Femur (tissue), 1 donor: ENCODE results near the gene UBXN1.

Experiments
- DNase-seq: peaks from one replicate; pipeline ENCODE4 v3.0.0-alpha.2; 2017

The UBXN1 gene, protein sequence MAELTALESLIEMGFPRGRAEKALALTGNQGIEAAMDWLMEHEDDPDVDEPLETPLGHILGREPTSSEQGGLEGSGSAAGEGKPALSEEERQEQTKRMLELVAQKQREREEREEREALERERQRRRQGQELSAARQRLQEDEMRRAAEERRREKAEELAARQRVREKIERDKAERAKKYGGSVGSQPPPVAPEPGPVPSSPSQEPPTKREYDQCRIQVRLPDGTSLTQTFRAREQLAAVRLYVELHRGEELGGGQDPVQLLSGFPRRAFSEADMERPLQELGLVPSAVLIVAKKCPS

DNA sequence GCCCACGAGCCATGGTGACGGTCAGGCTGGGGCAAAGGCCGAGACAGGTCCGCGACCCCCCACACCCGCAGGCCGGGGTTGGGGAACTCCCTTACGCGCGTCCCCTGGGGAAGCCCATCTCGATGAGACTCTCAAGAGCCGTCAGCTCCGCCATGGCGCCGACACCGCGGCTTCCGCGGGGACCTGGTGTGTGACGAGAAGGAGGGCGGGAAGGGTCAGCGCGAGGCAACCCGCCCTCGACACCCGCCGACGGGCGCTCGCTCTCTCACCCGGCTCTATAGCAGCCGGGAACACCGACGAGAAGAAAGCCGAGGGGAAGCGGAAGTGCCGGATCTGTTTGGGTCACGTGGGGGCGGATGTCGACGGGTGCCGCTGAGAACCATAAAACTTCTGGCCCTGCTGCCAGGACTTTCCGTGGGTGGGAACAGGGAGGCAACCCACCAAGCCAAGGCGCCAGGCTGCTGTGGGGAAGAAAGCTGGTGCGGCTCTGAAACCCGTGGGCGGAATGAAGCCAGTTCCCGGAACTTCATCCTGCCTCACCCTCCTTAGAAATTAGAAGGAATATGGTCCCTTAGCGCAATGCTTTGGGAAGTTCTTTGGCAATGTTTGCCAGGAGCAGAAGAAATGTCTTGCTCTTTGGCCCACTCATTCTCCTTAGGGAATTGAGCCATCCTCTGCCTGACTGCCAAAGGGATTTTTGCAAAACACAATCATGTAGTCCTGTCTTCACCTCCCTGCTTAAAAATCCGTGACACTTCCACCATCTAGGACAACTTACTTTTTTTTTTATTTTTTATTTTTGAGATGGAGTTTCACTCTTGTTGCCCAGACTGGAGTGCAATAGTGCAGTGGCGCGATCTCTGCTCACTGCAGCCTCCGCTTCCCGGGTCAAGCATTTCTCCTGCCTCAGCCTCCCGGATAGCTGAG is at the start of gene UBXN1:
TSS of gene UBXN1 (minus strand) at position 304 of the 927 bp plus-strand sequence. CDS start at position 154, 150 bp downstream.
- DNase-seq = peak; percentile 96

DNA sequence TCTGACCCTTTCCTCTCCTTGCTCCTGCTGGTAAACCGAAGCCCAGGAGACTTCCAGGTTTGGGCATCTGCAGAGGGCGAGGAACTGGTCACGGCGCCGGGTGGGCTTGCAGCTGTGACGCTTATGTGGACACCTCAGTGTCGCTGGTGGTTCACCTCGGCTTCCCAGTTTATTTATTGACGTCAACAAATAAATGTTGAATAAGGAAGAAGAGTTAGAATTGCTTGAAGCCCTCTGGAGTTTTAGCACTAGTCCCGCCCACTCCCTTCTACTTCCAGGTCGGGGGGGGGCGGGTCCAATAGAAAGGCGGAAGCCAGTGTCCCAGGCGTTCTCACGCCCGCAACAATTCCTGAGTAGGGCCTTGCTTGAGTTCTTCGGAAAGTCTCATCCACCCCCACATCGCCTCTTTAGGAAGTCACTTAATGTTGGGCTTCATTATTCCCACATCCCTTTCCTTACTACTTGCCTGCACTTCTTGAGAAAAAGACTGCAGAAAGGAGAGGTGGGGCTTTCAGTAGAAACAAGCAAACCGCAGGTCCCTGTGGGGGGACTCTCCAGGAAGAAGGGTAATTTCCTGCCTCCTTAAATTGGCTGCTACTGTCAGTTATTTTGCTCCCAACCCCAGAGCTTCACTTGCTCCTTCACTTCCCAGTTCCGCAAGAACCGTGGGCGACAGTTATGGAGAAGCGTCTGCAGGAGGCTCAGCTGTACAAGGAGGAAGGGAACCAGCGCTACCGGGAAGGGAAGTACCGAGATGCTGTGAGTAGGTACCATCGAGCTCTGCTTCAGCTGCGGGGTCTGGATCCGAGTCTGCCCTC is 49.5 kb upstream of the UBXN1 start, which contains the start of gene TTC9C:
TSS of gene TTC9C (plus strand) at position 316 of the 818 bp plus-strand sequence. CDS start at position 679, 363 bp downstream.
- peak; percentile 93 for DNase-seq

DNA sequence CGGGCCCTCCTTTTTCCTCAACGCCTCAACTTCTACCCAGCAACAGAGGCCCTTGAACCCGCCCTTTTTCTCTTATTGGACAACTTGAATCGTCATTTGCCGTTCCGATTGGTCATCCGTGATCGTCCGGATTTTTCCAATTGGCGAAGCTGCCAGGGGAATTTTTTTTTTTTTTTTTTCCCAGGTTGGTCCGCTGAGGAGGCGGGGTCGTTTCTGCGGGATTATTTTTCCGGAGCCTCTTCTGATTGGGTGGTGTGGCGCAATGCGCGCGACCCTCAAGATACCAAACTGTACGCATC is 48.9 kb upstream of the UBXN1 start:
- DNase-seq = peak; percentile 95

DNA sequence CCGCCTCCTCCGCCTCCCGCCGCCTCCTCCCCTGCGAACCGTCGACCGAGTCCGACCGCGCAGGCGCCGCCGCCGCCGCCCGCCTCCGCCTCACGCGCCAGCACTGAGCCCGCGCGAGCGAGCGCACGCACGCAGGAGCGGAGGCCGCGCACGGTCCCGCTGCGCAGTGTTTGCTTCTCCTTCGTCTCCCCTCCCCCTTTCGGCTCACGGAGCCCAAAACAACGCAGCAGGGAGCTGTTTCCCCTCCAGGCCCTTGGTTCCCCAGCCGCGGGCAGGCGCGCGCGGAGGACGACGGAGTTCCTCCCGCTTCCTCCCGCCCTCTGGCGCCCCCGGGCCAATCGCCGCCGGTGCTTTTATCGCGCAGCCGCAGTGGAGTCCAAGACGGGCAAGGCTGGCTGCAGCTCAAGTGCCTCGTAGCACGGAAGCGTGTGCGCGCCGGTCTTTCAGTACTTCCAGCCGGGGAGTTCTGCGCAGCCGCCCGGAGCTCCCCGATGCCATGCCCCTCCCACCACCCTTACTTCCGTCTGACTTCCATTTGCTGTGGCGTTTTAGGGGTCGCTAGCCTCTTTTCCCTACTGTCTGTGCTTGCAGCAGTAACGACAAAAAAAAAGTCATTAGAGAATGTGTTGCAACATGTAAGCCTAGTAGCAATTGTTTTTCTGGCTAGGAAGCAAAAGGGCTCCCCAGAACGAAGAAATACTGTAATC is 48.4 kb upstream of the UBXN1 start, which contains the start of gene HNRNPUL2:
TSS of gene HNRNPUL2 (minus strand) at position 293 of the 707 bp plus-strand sequence. CDS start 301 bp downstream, outside the sequence.
- DNase-seq = peak; percentile 99

DNA sequence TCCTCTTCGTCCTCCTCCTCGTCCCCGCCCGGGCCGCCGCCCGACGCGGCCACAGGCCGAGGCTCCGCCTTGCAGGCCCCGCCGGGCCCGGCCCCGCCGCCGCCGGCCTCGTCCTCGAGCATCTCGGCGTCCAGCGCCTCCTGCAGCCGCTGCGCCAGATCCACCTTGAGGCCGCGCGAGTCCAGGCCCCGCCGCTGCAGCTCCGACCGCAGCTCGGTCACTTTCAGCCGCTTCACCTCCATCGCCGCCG is 48.0 kb upstream of the UBXN1 start:
- DNase-seq = no peak

DNA sequence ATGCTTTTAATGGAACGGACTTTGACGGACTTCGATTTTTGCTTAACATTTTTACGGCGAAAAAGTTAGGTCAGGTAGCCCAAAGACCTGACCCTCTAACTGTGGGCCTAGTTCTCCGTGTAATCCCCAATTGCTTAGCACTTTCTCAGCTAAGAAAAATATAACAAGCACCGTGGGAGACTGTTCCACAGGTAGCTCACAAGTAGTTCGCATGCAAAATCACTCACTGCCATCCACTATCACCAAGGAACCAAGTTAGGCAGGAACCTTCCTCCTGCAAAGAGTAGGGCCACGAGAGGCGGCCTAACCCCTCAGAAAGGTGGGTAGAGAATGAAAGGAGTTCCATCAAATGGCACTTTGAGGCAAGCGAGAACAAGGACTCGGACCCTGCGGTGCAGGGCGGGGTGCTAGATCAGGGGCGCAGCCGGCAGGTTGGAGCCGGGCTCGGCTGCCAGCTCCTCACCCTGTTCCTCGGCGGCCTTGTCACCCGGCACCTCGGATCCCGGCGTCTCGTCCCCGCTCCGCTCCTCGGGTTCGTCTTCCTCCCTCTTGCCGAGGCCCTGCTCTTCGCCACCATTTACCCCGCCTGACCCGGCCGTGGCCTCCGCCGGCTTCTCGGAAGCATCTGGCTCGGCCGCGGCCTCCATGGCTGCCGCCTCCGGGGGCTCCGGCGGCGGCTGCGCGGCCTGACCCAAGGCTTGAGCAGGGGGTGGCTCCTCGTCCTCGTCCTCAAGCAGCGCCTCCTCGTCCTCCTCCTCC is 47.5 kb upstream of the UBXN1 start:
- no peak for DNase-seq

DNA sequence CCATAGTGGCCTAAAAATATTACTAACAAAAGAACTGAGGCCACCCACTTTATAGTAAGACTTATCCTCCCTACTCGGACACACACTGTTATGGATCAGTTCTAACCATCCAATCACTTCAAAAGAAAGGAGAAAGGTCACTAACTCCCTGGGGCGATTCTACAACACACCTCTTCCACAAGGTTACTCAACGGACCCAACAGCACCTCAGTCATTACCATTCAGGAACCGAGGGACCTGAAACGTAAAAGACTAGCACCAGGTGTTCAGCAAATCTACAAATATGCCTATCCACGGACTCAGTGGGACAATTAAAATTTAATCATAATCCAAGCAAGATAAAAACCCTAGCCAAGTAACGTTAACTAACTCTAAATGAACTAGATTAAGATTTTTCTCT is 46.8 kb upstream of the UBXN1 start:
- DNase-seq = no peak

DNA sequence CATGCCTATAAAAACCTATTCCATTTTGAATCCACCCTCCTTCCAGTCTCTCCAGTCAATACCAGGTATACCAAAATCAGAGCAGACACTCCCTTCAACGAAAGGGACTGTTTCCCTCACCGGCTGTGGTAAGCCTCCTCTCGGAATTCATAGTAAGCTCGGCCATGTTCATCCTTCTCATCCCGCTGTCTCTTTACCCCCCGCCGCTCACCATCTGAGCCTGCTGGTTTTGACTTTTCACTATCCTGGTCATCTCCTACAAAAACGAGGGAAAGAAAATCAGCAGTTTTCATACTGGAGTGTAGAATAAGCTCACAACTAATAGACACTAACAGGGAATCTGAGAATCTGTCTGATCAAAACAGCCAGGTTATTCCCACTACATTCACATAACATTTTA is 45.3 kb upstream of the UBXN1 start:
- DNase-seq = no peak

DNA sequence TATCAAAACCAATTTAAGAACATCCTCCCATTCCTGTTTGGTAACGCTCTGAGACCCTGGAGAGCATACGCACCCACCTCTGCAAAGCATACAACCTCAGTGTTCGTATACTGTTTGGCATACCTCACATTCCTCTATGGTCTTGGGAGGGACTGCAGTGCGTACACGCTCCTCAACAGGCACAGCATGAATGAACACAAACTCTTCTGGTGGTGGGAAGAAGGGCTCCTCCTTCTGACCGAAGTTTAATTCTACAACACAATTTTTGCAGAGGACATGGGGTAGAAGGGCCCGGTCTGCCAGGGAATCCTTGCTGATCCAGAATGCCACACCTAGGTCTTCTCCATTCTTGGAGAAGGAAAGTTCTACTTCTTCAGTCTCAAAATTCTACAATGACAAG is 43.1 kb upstream of the UBXN1 start:
- DNase-seq = no peak

DNA sequence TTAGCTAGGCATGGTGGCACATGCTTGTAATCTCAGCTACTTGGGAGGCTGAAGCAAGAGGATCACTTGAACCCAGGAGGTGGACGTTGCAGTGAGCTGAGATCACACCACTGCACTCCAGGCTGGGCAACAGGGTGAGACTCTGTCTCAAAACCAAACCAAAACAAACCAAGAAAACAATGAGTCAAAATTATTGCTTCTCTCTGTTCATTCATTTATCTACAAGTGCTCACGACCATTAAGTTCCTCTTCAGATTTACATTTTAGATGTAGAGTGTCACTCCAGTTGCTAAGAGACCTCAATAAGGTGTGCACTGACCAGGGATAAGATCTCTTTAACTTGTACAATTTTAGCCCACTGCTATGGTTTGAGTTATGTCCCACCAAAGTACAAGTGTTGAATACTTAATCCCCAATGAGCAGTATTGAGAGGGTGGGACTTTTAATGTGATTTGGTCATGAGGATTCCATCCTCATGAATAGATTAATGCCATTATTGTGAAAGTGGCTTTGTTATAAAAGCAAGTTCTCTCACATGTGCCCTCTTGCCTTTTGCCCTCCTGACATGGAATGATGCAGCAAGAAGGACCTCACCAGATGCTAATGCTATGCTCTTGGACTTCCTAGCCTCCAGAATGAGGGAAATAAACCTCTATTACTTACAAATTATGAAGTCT is 40.6 kb upstream of the UBXN1 start:
- no peak for DNase-seq

DNA sequence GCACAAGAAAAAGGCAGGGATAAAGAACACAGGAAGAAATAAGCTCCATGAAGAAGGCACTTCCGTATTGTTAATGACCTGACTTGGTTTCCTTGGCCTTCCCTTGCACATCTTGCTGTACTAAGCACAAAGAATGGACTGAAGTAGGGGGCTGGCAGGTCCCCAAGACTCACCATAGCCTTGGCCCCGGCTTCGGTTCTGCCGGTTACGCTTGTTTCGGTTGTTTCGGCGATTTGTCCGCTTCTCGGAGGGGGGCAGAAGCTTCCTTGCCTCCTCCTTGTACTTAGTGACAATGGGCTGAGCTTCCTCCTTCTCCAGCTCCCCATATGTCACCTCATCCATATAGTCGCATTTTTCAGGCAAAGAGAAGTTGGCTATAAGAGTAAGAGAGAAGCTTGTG is 37.9 kb upstream of the UBXN1 start:
- no peak for DNase-seq

DNA sequence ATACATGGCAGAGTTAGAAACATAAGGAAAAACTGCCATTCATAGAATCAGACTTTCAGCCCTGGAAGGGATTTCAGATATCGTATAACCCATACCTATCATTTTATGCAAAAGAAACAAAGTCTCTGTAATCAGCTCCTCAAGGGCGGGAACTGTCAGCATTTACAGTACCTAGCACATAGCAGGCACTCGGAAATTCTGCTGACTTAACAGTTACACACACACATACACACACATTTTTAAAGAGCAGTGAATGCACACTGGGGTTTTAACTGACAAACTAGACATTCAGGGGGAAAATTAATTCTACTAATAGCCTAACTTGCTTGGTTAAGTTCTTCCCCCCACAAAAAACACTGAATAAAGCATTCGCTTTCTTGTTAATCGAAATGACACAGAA is 37.3 kb upstream of the UBXN1 start:
- DNase-seq = no peak

DNA sequence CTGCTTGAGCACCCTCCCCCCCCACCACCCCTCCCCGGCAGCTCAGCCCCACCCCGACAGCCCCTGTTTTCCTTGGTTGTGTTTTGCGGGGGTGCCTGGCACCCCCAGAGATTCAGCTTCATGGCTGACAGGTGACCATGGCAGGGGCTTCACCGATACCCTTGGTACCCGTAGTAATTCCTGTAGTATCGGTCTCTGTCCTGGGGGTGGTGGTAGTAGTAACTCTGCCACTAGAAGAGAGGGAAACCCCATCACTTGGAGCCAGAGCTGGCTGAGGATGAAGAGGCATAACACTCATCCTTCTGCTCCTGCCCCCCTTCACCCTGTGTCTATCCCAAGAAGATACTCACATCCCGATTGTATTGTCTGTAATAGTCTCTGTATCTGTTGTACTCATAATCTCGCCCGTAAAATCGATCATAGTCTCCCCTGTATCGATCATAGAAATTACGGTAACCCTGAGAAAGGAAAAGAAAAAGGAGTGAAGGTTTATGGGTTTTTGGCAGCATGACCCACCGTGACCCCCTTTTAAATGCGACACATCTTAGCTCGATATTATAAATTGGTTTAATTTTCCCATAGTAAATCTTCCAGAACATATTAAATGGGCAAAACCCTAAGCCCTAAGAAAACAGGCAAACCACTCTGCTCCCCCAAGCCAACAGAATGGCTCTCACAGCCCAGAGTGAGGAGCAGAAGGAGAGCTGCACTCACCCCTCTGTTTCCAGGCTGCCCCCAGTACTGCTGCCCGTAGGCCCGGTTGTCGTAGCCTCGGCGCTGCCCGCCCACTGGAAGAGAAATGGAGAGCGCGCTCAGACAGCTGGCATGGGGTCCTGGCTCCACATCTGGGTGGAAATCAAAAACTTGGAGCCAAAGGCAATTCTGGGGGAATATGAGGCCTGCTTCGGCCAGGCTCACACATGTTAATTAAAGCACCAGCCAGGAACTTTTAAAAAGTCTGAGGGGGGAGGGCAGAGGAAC is 36.6 kb upstream of the UBXN1 start:
- DNase-seq = no peak

DNA sequence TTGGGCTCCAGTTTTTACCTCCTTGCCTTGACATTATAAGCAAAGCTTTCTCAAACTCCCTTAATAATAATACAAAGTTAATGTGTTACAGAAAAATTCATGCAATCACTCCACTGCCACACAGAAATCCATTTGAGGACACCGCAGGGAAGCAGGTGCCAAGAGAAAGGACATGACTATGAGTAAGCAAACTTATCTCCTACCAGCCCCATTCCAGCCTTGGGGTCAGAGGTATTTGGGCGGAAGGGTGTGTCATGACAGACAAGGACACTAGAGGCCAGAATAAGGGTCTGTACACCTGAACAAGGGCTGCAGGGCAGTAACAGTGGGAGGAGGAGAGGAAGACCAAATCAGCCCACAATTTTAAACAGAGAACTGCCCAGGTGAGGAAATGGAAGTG is 34.5 kb upstream of the UBXN1 start:
- DNase-seq = no peak

DNA sequence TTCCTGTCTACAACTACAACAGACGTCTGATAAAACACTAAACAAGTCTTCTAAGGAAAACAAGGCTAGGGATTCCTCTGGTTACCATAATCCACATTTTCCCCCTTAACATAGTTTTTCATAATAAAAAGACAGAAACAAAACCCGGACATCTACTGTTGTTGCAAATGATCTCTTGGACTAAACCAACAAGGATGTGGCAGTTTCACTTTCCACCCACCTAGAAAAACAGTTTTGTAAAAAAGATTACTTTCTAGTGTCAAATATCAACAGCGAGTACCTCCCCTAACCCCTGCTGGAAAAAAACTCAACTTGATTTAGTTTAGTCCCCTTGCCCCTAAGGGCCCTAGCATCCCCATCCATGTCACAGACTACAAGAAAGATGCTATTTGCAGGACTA is 34.0 kb upstream of the UBXN1 start:
- DNase-seq = no peak

DNA sequence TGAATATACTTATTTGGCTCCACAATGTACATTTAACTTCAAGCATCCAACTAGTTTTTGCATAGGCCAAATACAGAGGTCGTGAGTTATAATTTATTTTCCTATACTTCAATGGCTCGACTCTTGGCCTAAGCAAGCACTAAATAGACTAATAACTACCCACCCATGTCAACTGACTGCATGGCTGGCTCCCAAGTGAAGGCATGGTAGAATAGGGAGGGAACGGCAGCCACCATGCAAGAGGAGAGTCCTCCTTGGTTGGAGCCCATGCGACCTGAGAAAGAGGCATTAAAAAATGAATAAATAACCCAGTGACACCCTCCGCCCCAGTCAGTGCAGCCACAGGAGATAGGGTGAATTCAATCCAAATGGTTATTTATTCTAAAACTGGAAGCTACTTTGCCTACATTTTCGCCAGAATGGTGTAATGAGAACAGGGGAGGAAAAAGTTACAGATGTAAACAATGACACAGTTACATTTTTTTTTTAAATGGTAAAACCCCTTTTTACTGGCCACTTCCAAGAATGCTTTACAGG is 33.5 kb upstream of the UBXN1 start:
- no peak for DNase-seq

DNA sequence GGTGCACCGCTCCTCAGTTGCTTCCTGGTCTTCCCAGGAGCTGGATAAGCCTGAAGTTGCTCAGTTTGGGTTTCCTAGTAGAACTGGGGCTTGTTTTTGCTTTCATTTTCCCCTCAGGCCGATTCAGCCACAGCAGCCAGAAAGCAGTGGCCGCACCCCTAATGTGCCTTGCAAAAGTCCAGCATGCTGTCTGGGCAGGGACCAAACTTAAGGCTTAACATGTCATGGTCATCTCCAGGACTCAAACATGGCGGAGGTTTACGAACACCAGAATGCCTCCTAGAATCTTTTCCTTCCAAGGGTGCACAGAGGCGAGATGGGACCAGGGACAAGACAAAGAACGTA is 31.1 kb upstream of the UBXN1 start:
- DNase-seq = peak; percentile 47

DNA sequence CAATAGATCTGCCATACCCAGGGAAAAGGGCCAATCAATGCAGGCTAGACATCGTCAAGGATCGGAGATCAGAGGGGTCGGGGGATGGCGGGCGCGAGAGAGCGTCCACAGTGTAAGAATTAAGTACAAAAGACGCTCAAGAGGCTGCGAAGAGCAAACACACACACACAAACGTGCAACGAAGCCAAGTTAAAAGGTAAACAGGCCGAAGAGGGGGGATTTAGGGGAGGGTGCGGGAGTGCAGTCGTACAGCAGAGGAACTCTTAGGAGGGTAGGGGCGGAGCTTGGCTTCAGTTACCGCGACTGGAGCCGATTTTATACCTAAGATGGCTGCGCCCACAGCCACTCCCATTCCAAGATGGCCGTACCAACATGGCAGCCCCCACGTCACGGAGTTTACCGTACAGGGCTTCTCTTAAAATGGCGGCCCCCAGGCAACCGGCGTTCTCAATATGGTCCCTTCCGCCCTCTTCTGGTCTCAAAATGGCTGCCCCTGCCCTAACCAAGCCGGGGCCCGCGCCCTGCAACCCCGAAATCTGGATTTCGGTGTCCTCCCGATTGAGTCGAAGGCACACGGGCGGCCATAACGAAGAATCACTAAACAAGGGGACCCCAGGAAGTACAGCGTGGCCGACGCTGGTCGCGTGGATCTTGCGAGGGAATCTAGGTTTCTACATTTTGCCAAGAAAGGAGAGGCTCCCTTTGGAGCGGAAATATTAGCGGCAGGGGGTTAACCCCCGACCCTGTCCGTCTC is 30.6 kb upstream of the UBXN1 start:
- peak; percentile 99 for DNase-seq

DNA sequence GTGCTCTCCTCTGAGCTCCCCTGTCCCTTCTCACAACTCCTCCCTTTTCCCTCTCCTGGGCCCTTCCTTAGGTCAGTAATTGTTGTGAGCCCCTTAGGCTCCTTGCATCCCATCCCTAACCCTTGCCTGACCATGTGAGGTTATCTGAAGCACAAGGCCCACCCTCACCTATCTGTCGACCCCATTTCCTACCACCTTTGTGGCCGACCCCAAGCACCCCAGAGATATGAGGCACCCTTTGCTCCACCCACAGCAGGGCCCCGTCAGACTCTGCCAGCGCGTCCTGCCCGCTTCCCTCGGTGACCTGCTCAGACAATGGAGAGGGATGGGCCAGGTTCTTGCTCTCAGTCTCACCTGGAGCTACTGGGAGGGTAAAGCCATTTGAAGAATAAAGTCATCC is 29.9 kb upstream of the UBXN1 start:
- DNase-seq = peak; percentile 44
